MM.1S (cell line): ENCODE data around the gene SLC49A3.

Source experiments
- CTCF ChIP-seq: fragments of 300-600 bp; sonication (generic); IDR thresholded peaks from 2 replicates; pipeline ENCODE4 v1.5.1; 2016; ENCODE audit warnings: antibody characterized with exemption, low read length, mixed read lengths
- EZH2 ChIP-seq: fragments of 300-600 bp; sonication (generic); optimal IDR thresholded peaks from 2 replicates; pipeline ENCODE3; 2017; ENCODE audit warnings: low read depth, mild to moderate bottlenecking, antibody characterized with exemption, low read length, mixed read lengths

GRCh38 chr4:647481-647880 is 41.5 kb downstream of the SLC49A3 start:
- TF ChIP-seq CTCF (no peak), EZH2 (no peak)
